Stimulated activated CD4-positive, alpha-beta T cell treated with anti-CD3 and anti-CD28 coated beads, Interleukin-4, amount 100 ng/mL, for 48 hours (primary cell): ENCODE measurements around the gene RPUSD3.

Experiments used
- DNase-seq, 2 donors: peaks; one replicate each; pipeline ENCODE4 v3.0.0-alpha.2; 2020; ENCODE audit warnings: low read depth in 2 of 2

Gene RPUSD3

DNA sequence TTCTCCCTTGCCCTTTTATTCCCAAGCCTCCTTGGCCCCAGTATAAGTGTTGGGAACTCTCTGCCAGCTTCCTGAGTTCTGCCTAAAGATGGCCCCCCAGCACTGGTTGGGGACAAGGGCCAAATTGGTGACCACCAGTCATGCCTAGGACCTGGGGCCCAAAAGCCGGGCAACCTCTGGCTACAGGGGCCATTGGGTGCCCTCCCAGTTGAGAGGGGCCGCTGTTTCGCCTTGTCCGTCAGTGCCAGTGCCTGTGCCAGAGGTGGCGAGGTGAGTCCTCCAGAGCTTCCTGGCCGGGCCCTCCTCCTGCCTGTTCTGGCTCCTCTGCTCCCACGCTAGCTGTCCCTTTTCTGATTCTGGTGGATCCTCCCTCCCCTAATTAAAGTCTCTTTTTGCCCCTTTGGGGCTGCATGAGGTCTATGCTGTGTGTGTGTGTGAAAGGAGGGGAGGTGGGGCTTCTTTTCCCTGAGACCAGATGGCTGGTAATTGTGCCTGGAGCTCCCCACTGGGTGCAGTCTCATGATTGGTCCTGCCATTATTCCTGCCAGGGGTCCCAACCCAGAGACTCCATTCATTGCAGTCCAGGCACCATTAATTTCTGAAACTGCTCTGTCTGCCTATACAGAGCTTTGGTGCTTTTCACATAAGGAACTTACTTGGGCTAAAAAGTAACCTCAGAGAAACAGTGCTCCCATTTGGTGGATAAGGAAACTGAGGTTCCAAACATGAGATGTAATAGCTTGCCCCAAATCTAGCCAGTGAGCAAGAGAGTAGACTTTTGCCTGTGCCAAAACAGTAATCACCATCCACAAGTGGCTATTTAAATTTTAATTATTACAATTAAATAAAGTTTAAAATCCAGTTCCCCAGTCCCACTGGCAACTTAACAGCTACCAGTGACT, 36.9 kb downstream of the RPUSD3 start:
- no peak for DNase-seq

DNA sequence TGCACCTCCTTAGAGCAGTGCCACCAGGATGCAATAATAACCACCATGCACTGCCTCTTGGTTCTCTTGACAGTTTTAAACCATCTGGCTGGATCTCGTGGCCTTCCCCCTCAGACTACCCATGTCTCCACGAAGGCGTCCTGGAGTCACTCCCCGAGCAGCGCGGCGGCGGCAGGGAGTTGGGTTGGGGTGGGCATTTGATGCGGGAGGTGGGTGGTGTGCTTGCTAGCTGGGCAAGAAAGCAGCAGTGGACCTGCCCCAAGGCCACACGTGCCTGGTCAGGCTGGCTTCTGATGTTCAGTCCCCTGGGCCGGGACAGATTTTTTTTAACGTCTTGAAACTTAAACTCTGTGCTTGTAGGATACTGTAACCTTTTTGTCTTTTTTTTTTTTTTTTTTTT, 37.7 kb downstream of the RPUSD3 start:
- DNase-seq = no peak

DNA sequence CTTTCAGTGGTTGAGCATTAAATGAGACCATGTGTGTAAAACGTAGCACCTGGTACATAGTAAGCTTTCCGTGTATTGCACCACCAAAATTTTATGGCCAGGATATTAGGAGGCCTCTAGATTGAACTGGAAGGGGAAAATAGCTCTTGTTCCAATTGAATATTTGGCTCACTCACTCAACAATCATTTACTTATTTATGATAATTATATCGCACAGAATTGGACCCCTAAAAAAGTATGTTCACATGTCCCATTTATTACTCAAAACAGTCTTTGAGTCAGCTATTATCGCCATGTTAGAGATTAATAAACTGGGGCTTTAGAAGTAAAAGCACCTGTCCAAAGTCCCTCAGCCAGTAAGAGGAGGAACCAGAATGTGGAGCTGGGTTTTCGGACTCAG, 38.8 kb downstream of the RPUSD3 start:
- no peak for DNase-seq

DNA sequence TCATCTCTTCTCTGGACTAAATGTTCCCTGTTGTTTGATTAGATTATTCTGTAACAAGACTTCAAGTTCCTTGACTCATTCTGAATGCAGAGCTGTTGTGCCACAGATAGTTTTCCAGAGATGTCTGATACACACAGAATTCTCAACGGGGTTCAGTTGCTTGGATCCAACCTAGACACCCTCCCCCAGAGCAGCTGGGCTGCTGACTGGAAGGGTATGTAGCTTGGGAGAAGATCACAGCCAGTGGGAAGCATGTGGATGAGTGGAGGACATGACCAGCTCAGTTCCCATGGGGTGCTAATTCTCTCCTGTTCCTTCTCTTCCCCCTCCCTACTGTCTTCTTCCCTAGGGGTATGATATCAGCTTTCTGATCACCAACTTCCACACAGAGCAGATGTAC, 40.3 kb downstream of the RPUSD3 start:
- DNase-seq = no peak

DNA sequence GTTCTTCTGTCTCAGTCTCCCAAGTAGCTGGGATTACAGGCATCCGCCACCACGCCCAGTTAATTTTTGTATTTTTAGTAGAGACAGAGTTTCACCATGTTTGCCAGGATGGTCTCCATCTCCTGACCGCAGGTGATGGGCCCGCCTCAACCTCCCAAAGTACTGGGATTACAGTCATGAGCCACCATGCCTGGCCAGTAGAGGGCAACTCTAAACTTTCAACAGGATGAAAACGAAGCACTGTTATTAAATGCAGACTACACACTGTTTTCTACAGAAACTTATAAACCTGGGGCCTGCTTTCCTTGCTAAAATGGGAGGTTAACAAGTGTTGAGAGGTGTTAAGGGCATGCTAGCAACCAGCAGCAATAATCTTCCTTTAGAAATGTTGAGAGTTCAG, 43.3 kb downstream of the RPUSD3 start:
- DNase-seq = no peak

DNA sequence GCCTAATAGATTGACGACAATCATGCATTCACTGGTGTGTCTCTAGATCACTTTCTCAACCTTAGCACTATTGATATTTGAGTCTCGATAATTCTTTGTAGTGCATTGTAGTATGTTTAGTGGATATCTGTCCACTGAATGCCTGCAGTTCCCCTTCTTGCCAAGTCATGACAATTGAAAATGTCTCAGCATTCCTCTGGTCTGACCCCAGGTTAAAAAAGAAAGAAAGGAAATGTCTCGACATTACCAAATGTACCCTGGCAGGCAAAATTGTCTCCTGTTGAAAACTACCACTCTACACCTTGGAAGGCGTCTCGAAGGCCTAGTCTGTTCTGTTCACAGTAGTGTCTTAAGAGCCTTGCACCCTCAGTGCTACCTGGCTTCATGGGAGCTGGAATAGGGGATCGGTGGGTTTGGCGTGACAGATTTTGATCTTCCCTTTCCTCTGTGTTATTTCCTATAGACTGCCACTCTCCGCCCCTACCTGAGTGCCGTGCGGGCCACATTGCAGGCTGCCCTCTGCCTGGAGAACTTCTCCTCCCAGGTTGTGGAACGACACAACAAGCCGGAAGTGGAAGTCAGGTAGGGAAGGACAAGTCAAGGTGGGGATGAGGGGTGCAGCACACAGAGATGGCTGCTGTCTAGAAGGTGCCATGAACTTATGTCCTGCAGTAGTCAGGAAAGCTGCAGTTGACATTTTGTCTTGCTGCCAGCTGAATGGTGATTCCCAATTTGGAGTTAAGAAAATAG, 46.4 kb downstream of the RPUSD3 start:
- DNase-seq = no peak

DNA sequence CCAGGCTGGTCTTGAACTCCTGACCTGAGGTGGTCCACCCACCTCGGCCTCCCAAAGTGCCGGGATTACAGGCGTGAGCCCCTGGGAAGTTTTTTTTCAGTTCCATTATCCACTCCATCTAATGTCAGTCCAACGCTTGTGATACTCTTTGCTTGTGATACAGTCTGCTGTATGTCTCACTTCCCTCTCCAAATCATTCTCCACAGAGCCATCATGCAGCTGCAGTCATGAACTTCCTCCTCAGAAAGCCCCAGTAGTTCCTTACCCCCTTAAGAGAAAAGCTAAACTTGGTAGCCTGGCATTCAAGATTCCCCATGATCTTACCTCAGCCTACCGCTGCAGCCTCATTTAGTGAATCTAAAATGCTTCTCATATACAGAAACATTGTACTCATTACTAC, 48.6 kb downstream of the RPUSD3 start:
- no peak for DNase-seq

DNA sequence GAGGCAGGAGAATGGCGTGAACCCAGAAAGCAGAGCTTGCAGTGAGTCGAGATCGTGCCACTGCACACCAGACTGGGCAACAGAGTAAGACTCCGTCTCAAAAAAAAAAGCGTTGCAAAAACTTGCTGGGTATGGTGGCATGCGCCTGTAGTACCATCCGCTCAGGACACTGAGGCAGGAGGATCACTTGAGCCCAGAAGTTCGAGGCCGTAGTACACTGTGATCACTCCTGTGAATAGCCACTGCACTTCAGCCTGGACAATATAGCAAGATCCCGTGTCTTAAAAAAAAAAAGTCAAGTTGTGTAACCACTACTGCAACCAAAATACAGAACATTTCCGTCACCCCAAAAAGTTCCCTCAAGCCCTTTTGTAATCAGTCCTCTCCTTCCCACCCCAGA, 49.4 kb downstream of the RPUSD3 start:
- DNase-seq = no peak

DNA sequence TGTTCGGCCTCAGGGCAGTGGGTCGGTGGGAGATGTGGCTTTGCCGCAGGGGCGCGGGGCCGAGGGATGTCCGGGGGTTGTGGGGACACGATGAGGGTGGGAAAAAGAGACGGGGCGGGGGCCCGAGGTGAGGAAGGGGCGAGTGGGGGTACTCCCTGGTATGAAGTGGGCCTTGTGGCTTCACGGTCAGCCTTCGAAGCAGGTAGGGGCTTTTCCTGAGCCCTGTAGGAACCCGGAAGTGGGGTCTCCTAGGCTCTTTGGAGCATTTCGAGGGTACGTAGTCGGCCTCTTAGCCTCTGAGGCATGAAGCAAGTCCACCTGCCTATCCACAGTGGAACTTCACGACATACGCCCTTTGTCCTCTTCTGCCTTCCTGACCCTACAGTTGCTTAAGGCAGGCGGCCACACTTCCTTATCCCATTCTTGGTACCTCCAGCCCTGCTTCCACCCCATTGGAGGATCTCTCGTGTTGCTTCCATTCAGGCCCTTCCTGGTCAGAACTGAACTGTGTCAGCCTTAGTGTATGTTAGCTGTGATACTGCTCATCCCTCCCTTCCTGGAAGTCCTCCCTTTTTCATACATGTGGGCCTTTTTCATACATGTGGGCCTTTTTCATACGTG, 50.5 kb downstream of the RPUSD3 start:
- no peak for DNase-seq

DNA sequence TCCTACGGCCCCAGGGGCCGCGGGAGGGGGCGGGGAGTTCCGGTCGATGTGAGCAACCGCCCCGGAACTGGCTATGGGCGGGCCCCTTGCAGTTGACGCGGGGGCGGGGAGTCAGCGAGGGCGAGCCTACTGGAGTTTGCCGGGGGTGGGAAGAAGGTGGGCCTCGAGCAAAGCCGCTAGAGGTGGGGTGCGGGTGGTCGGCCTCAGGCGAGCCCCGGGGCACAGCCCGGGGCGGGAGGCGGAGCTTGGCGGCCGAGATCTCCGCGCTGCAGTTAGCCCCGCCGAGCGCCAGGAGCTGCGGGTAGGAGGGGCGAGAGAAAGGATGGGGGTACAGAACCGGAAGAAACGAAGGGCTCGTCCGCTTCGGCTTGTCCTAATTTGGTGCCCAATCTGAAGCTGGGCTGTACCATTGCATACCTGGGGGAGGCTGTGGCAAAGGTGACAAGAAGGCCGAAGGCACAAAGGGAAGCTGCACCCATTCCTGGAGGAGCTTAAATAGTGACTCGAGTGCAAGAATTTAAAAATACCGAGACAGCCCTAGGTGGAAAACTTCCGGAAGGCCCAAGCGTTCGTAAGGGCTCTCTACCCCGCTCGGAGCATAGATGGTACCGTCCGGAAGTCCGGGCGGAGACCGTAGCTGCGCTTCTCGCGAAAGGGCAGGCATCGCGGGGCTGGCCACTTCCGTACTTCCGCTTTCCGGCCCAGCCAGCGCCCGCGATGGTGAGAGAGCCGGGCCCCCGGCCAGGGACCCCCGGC, 51.2 kb downstream of the RPUSD3 start, which contains the start of the genes ARPC4 and TADA3:
ARPC4 (plus strand) TSS at position 678 of the 756 bp plus-strand sequence; CDS start at position 718, 40 bp downstream.
TADA3 (minus strand) TSS at position 69 of the 756 bp plus-strand sequence. CDS start 1,007 bp downstream, outside the sequence.
- peak; percentile 83 to 90 for DNase-seq

DNA sequence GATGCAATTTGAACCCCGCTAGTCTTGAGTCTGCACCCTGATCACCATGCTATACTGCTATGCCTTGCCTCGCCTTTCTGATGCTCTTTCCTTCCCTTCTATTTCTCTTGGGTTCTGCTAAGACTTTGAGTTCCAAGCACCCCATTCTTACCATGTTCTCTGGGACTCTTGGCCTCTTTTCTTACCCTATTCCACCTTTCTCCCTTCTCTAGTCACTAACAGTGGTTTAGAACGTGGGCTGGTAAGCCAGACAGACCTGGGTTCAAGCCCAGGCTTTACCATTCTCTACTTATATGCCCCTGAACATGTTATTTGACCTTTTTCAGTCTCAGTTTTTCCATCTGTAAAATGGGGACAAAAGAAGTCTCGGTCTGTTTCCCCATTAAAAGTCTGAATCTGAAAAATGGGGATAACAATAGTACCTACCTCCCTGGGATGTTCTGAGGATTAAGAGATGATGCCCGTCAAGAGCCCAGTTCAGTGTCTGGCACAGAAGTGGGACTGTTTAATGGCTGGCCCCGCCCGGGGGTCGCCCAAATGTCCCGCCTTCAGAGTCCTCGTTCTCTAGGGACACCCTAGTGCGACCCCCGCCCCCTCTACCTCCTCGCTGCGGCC, 51.9 kb downstream of the RPUSD3 start:
- no peak for DNase-seq

DNA sequence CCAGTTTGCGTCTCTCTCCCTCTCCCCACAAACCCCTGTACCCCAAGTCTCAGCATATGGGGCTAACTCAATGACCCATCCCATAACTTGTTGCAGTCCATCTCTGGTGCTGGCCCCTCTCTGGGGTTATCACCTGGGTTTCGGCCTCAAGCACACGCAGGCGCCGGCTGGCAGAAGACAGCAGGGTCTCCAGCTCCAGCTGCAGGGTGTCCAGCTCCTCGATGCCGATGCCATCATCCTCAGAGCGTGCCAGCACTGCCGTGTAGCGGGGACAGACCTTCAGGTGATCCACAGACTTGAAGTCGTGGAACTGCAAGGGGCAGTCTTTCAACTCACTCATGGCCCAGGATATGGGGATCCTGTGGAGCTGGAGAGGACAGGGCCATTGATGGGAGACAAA, 52.7 kb downstream of the RPUSD3 start:
- no peak for DNase-seq
